Coronary artery (tissue), 2 donors: ENCODE measurements around the gene LYSMD1.
"Not testable (repeated sequence)": the region's sequence is repeated elsewhere in the genome, so short reads cannot be mapped to it uniquely, and the experiment has no call there.

ENCODE experiments used
- DNase-seq: peaks from one replicate; pipeline ENCODE4 v3.0.0-alpha.2; 2017; ENCODE audit warnings: low spot score
- H3K27ac ChIP-seq, 2 donors: fragments of 200-600 bp; sonication (generic); one replicate each; pipeline ENCODE4 v1.5.1; 2016 to 2019
- H3K4me3 ChIP-seq: fragments of 200-600 bp; sonication (generic); 2 replicates; pipeline ENCODE4 v1.5.1; 2016; ENCODE audit warnings: mild to moderate bottlenecking, moderate library complexity
- CTCF ChIP-seq: fragments of 200-600 bp; sonication (generic); IDR thresholded peaks from one replicate; pipeline ENCODE4 v1.5.1; 2019; ENCODE audit warnings: antibody characterized with exemption

LYSMD1 gene

GRCh38 chr1:151198254-151199127 is 32.8 kb upstream of the LYSMD1 start, which contains the start of gene PIP5K1A:
Gene PIP5K1A (plus strand): TSS chr1:151198552. CDS start chr1:151198997, 445 bp downstream.
- H3K4me3 ChIP-seq: peak within 1 kb of the TSS; percentile 93
- DNase-seq: peak; percentile 99
- TF ChIP-seq CTCF: no peak
- peak within 1 kb of the TSS; percentile 93 to 95 for H3K27ac ChIP-seq

- TF ChIP-seq CTCF: no peak
- DNase-seq: no peak
- Histone ChIP-seq H3K27ac (peak overlapping the region; percentile 93 to 95), H3K4me3 (peak overlapping the region; percentile 93)
Measured at GRCh38 chr1:151197863-151198253, 32.2 kb upstream of the LYSMD1 start.

- TF ChIP-seq CTCF: no peak
- Histone ChIP-seq H3K4me3 (no peak overlapping the region), H3K27ac (peak overlapping the region in 1 of 2 donors; percentile 40)
- DNase-seq: no peak
Measured at GRCh38 chr1:151196292-151196800, 30.6 kb upstream of the LYSMD1 start.

- not testable (repeated sequence) for H3K27ac ChIP-seq, H3K4me3 ChIP-seq, DNase-seq
Measured at GRCh38 chr1:151194894-151195594, 29.3 kb upstream of the LYSMD1 start.

GRCh38 chr1:151193856-151194255 is 28.2 kb upstream of the LYSMD1 start:
- H3K27ac ChIP-seq: no peak overlapping the region
- no peak for TF ChIP-seq CTCF
- no peak for DNase-seq
- no peak overlapping the region for H3K4me3 ChIP-seq

GRCh38 chr1:151193304-151193703 is 27.6 kb upstream of the LYSMD1 start:
- no peak for TF ChIP-seq CTCF
- no peak for DNase-seq

GRCh38 chr1:151192047-151192446 is 26.3 kb upstream of the LYSMD1 start:
- H3K4me3 ChIP-seq: no peak overlapping the region
- no peak for DNase-seq
- no peak overlapping the region for H3K27ac ChIP-seq
- TF ChIP-seq CTCF: no peak

More at GRCh38 chr1:151193304-151193703, 27.6 kb upstream of the LYSMD1 start:
- no peak overlapping the region for H3K4me3 ChIP-seq
- no peak overlapping the region for H3K27ac ChIP-seq
